GM12875 (cell line): ENCODE results near the gene DSP.

ENCODE experiments used
- H3K4me3 ChIP-seq: one replicate; pipeline ENCODE4 v1.5.1; 2011; ENCODE audit warnings: low read depth, low read length, control low read depth
- TF ChIP-seq, protein P1 (sequence below): IDR thresholded peaks from 2 replicates; pipeline ENCODE4 v1.5.1; 2011; ENCODE audit warnings: low read depth, mild to moderate bottlenecking, control low read depth, inconsistent platforms, low read length, moderate library complexity, borderline replicate concordance; ENCODE audit not compliant: insufficient read depth

DSP gene

DNA sequence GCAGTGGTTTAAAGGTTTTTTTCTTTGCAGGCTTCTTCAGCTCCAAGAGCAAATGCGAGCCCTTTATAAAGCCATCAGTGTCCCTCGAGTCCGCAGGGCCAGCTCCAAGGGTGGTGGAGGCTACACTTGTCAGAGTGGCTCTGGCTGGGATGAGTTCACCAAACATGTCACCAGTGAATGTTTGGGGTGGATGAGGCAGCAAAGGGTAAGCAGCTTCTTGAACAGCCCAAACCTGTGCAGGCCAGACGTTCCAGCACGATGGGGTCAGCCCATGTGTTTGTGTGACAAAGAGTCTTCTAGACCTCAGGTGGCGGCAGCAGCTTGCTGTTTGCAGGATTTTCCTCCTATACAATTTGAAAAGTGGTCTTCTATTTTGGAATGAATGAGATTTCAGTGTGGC, 17.7 kb downstream of the DSP start:
- TF ChIP-seq, protein P1, sequence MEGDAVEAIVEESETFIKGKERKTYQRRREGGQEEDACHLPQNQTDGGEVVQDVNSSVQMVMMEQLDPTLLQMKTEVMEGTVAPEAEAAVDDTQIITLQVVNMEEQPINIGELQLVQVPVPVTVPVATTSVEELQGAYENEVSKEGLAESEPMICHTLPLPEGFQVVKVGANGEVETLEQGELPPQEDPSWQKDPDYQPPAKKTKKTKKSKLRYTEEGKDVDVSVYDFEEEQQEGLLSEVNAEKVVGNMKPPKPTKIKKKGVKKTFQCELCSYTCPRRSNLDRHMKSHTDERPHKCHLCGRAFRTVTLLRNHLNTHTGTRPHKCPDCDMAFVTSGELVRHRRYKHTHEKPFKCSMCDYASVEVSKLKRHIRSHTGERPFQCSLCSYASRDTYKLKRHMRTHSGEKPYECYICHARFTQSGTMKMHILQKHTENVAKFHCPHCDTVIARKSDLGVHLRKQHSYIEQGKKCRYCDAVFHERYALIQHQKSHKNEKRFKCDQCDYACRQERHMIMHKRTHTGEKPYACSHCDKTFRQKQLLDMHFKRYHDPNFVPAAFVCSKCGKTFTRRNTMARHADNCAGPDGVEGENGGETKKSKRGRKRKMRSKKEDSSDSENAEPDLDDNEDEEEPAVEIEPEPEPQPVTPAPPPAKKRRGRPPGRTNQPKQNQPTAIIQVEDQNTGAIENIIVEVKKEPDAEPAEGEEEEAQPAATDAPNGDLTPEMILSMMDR = no peak

DNA sequence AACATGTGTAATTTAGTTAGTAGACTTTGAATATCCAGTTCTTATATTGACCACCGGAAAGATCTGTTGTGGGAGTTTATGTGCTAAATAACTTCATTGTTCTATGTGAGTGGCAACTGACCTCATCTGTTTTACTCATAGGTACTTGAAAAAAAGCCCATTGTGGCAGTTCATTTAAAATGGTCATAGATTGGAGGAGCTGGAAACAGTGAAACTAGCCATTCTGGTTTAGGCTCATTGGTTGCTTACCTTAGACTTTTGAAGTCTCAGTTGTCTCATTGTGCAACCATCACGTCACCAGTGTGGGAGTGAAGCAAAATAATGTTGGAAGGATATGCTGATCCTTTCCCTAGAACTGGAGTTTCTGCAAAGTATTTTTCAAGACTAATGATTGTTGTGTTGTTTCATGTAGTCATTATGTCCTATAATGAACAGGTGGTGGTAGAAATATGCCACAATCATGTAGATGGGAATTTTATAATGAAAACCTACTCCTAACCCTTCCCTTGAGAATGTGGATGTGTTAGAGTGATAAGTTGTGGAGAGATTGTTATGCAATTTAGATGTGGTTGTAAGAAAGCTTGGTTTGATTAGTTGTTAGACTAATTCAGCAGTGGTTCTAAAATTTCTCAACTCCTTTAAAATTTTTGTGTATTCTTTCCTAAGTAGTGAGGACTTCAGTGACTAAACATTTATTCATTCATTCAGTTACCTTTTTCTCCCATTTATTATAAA, 18.3 kb downstream of the DSP start:
- TF ChIP-seq, protein P1 = no peak
- H3K4me3 ChIP-seq = no peak overlapping the region

More for the DNA sequence above, 17.7 kb downstream of the DSP start:
- H3K4me3 ChIP-seq = no peak overlapping the region

DNA sequence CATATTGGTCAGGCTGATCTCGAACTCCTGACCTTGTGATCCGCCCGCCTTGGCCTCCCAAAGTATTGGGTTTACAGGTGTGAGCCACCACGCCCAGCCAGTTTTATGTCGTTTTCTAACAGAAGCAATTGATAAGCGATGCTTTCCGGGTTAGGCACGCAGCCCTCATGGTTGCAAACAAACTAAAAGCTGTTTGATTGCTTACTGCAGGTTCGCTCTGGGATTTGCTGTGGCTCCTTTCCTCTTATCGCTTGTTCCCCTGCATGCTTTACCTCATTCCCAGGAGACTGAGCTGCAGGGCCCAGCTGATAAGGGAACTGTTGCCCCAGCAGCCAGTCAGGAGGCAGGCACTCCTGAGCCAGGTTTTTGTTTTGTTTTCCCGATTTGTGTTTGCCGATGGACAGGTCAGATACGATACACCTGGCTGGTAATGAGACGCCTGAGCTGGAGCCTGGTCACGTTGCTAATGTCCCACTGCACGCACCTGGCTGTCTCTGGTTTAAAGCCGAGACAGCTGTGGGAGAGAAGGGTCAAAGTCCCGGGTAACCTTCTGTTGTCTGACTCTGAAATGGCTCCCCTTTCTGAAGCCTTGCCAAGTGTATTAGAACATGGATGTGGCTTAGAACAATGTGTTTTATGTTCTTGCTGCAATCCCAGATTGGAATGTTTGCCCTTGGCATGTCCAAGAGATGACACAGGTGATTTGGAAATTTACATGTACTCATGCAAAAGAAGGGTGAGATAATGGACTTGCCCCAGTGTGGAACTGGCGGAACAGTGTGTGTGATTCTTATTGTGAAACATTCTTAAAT, 19.9 kb downstream of the DSP start:
- no peak overlapping the region for H3K4me3 ChIP-seq
- TF ChIP-seq, protein P1 = no peak

DNA sequence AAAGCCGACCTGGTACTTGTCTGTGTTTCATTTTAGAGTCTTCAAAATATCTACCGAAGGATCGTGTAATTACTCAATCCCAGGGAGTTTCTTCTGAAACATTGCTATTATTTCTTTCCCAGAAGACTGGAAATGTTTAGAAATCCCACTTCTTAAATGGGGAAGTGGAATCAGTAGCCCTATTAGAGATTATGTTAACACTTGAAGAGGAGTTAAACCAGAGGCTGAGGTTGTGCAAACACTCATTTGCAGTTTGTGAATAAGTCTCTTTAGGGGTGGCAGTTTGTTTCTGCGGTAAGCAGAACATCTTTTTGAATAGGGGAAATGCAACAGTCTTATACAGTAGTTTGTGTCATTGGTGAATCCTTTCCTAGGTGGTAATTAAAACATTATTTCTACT, 21.3 kb downstream of the DSP start:
- TF ChIP-seq, protein P1 = no peak
- H3K4me3 ChIP-seq = no peak overlapping the region

DNA sequence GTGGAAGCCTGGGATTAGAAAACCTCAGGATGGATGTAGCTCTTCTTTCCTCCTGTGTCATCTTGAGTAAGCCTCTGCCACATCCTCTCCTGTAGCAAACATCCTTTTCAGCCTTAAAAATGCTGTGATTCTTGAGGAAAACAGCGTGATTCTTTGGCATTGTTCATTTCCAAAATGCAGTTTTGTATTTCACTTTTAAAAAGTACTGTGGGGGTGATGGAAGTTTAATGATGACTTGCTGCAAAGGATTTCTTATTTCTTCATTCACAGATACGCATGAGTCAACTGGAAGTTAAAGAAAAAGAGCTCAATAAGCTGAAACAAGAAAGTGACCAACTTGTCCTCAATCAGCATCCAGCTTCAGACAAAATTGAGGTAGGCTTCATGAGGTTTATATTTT, 24.6 kb downstream of the DSP start:
- no peak overlapping the region for H3K4me3 ChIP-seq
- TF ChIP-seq, protein P1 = no peak

DNA sequence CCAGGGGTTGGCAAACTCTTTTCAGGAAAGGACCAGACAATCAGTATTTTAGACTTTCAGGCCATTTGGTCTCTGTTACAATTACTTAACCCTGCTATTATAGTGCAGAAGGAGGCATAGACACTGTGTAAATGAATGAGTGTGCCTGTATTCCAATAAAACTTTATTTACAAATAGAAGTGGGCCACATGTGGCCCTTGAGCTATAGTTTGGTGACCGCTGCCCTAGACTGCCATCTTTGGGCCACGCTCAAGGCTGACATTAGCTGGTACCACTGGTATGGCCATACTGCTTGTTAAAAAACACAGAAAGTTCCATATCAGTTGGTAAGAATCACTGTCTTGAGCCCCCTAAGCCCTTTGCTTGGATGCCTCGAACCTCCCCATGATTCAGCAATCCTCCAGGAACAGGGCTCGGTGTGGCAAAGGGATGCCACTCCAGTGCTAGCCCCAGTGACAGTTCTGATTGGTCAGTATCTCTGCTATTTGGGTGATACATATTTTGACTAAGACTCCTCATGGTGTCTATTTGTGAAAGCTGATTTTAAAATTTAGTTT, 25.2 kb downstream of the DSP start:
- H3K4me3 ChIP-seq = no peak overlapping the region
- TF ChIP-seq, protein P1 = no peak
